AG08395 (cell line): ENCODE data around the gene PAX1.

Experiments used
- DNase-seq: peaks from one replicate; pipeline ENCODE4 v3.0.0; 2012; ENCODE audit warnings: mixed read lengths, low spot score

PAX1 gene

DNA sequence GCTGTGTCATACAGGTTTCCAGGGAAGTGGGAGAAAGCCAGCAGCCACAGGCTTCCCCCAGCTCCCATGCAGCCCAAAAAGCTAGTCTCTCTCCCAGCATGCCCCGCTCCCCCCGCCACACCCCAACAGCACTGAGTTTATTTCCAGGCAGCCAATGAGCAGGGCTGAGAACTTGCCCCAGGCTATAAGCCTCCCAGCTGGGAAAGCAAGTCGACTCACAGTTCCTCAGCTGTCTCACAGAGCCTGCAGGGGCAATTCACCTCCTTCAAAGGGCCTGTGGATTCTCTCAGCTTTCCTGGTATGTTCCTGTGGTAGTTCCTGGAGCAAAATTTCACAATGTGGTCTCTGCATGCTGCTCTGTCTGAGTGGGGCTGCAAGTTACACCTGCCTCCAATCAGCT lies 34.2 kb downstream of the PAX1 start:
- no peak for DNase-seq

DNA sequence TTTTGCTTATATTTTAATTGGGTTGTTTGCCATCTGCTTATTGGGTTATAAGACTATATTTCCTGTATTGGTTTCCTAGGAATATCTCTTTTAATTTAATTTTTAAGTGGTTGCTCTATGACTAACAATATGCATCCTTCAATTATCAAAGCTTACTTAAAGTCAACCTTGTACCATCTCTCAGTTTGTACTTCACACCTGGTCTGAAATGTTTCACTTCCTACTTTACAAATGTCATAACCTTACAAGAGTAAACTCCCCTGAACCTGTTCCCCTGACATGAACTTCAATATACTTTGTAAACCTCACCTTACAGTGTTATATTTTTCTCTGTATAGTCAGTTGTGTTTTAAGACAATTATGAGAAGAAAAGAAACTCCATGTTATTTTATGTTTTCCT lies 35.8 kb downstream of the PAX1 start:
- DNase-seq, result no peak

DNA sequence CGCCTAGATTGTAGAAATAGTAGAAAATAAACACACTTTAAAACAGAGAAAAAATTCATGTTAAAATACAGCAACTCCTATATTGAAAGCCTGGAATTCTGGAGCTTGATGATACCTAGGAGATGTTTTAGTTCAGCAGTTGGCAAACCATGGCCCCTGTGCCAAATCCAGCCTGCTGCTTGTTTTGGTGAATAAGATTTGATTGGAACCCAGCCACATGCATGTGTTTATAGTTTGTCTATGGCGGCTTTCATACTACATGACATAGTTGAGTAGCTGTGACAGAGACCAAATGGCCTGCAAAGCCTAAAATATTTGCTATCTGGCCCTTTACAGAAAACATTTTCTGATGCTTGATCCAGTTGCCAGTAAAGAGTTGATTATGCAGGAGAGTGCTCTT lies 57.2 kb downstream of the PAX1 start:
- DNase-seq, result no peak

GRCh38 chr20:21767200-21767738 lies 61.8 kb downstream of the PAX1 start:
- DNase-seq, result no peak

- no peak for DNase-seq
Measured at GRCh38 chr20:21767739-21768223, 62.3 kb downstream of the PAX1 start.
